Measurements from ENCODE around the gene CLK2.
A peak's percentile ranks its signal among the peaks of the same experiment; 100 is the strongest.

The CLK2 gene

DNA sequence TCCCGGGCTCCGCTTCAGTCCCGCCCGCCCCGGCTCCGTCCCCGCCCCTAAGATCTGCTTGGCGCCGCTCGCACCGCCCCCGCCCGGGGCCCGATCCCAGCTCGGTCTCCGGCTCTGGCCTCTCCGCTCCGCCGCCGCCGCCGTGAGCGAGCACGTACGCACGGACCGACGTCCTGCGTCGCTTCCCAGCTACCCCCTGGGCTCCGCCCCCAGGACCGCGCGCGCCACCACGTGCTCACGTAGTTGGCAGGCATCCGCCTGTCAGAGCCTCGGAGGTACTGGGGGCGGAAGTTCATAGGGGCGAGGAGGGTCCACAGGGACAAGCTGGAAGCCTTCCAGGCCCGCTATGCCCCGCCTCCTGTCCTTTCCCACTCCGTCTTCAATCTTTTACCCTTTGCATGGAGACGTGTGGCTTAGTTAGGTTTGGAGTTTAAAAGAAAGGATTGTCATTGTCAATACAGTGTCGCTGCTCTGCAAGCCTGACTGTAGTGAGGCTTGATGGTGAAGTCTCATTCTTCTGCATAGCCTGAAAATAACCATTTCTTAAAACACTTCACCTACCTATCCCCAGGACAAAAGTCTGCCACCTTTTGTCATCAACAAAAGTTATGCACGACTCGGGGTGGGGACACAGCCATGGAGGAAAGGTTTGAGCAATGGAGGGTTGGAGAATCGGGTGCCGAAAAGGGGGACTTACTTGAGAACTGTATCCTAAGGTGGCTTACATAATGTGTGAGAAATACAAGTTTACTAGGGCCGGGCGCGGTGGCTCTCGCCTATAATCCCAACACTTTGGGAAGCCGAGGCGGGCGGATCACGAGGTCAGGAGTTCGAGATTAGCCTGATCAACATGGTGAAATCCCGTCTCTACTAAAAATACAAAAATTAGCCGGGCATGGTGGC is at the start of gene CLK2:
CLK2 (minus strand) TSS at position 162 of the 903 bp plus-strand sequence. CDS start 2,527 bp downstream, outside the sequence.
- DNase-seq (ENCODE audit: low read depth): peak; percentile 81
- H3K4me3 ChIP-seq (ENCODE audit: low read depth, low read length): peak within 1 kb of the TSS; percentile 64
- no peak for TF ChIP-seq CTCF (IDR thresholded peaks at IDR 0.05; ENCODE audit: control insufficient read depth, extremely low read depth, insufficient read depth)

DNA sequence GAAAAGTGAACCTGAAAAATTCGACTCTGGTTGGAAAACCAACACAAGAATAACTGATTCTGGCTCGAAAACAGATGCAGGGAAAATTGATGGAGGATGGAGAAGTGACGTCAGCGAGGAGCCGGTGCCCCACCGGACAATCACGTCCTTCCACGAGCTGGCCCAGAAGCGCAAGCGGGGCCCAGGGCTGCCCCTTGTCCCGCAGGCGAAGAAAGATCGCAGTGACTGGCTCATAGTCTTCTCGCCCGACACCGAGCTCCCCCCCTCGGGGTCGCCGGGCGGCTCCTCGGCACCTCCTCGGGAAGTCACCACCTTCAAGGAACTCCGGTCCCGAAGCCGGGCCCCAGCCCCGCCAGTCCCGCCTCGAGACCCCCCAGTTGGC is 49.3 kb upstream of the CLK2 start:
- no peak for DNase-seq (ENCODE audit: low read depth)
- H3K4me3 ChIP-seq (ENCODE audit: low read depth, low read length): peak overlapping the region; percentile 95; the same call in 1 of the 2 replicates
- TF ChIP-seq CTCF (IDR thresholded peaks at IDR 0.05; ENCODE audit: control insufficient read depth, extremely low read depth, insufficient read depth): no peak

DNA sequence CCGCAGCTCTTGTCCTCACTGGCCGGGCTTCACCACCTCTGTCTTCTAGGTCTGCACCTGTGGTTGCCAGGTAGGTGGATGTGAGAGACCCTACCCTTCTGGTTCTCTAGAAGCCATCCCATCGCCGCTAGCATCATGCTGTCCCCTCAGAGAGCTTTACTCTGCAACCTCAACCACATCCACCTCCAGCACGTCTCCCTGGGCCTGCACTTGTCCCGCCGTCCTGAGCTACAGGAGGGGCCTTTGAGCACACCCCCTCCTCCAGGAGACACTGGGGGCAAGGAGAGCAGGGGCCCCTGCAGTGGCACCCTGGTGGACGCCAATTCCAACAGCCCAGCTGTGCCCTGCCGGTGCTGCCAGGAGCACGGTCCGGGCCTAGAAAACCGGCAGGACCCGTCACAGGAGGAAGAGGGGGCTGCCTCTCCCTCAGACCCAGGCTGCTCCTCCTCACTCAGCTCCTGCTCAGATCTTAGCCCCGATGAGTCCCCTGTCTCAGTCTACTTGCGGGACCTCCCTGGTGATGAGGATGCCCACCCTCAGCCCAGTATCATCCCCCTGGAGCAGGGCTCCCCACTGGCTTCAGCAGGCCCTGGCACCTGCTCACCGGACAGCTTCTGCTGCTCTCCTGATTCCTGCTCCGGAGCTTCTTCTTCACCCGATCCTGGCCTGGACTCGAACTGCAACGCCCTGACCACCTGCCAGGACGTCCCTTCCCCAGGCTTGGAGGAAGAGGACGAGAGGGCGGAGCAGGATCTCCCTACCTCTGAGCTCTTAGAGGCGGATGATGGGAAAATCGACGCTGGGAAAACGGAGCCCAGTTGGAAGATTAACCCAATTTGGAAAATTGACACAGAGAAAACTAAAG is 48.6 kb upstream of the CLK2 start:
- no peak for DNase-seq (ENCODE audit: low read depth)
- H3K4me3 ChIP-seq (ENCODE audit: low read depth, low read length): no peak overlapping the region
- TF ChIP-seq CTCF (IDR thresholded peaks at IDR 0.05; ENCODE audit: control insufficient read depth, extremely low read depth, insufficient read depth): no peak

- DNase-seq (ENCODE audit: low read depth): no peak
- no peak within 1 kb of the TSS for H3K4me3 ChIP-seq (ENCODE audit: low read depth, low read length)
- no peak for TF ChIP-seq CTCF (IDR thresholded peaks at IDR 0.05; ENCODE audit: control insufficient read depth, extremely low read depth, insufficient read depth)
Measured at GRCh38 chr1:155320661-155321617, 47.6 kb upstream of the CLK2 start, which contains the start of gene RUSC1. RUSC1 (plus strand) TSS chr1:155320894; CDS start chr1:155321774, 880 bp downstream.

DNA sequence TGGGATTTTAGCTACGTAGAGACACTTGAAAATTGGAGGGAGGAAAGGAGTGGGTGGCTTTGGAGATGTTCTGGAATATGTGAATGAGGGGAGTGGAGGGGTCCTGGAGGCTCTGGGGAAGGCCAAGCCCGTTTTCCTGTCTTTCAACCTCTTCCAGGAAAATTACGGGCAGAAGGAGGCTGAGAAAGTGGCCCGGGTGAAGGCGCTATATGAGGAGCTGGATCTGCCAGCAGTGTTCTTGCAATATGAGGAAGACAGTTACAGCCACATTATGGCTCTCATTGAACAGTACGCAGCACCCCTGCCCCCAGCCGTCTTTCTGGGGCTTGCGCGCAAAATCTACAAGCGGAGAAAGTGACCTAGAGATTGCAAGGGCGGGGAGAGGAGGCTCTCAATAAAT is 46.9 kb upstream of the CLK2 start:
- no peak overlapping the region for H3K4me3 ChIP-seq (ENCODE audit: low read depth, low read length)

More for the DNA sequence above, 46.9 kb upstream of the CLK2 start:
- no peak for DNase-seq (ENCODE audit: low read depth)
- TF ChIP-seq CTCF (IDR thresholded peaks at IDR 0.05; ENCODE audit: control insufficient read depth, extremely low read depth, insufficient read depth): no peak
